BLaER1 (cell line): ENCODE results near the gene HAPLN3.

ENCODE experiments used
- H3K27ac ChIP-seq: shearing (Covaris generic); formaldehyde crosslinking; 2 replicates; pipeline ENCODE4 v1.8.1; 2022
- H3K27me3 ChIP-seq: shearing (Covaris generic); formaldehyde crosslinking; 2 replicates; pipeline ENCODE4 v1.8.1; 2022
- H3K36me3 ChIP-seq: shearing (Covaris generic); formaldehyde crosslinking; 2 replicates; pipeline ENCODE4 v1.8.1; 2022
- H3K4me1 ChIP-seq: shearing (Covaris generic); formaldehyde crosslinking; 2 replicates; pipeline ENCODE4 v1.8.1; 2022
- H3K4me2 ChIP-seq: shearing (Covaris generic); formaldehyde crosslinking; 2 replicates; pipeline ENCODE4 v1.8.1; 2022
- H3K4me3 ChIP-seq: shearing (Covaris generic); formaldehyde crosslinking; 2 replicates; pipeline ENCODE4 v1.8.1; 2022
- H3K9ac ChIP-seq: shearing (Covaris generic); formaldehyde crosslinking; 2 replicates; pipeline ENCODE4 v1.8.1; 2022
- H3K9me3 ChIP-seq: shearing (Covaris generic); formaldehyde crosslinking; 2 replicates; pipeline ENCODE4 v1.8.1; 2022
- H4K20me1 ChIP-seq: shearing (Covaris generic); formaldehyde crosslinking; 2 replicates; pipeline ENCODE4 v1.8.1; 2022
- Cebpa-rat ChIP-seq: shearing (Covaris generic); IDR thresholded peaks from 2 replicates; pipeline ENCODE4 v1.8.1; 2022

The HAPLN3 gene

GRCh38 chr15:88834211-88834812, 61.0 kb downstream of the HAPLN3 start:
- Histone ChIP-seq H3K4me3 (no peak overlapping the region), H3K4me1 (no peaks in the 10 kb centered on the region), H4K20me1 (no peaks in the 10 kb centered on the region), H3K9me3 (no peaks in the 10 kb centered on the region), H3K4me2 (no peak overlapping the region), H3K27ac (no peak overlapping the region), H3K9ac (no peak overlapping the region), H3K36me3 (no peaks in the 10 kb centered on the region), H3K27me3 (no peaks in the 10 kb centered on the region)
- no peak for TF ChIP-seq Cebpa-rat

GRCh38 chr15:88833731-88834100, 61.6 kb downstream of the HAPLN3 start:
- Histone ChIP-seq H3K9ac (no peak overlapping the region), H3K27ac (no peak overlapping the region)

GRCh38 chr15:88832820-88833730, 62.3 kb downstream of the HAPLN3 start:
- H4K20me1 ChIP-seq = no peaks in the 10 kb centered on the region
- H3K4me1 ChIP-seq = no peaks in the 10 kb centered on the region
- no peak overlapping the region for H3K27ac ChIP-seq
- no peak overlapping the region for H3K4me3 ChIP-seq
- H3K4me2 ChIP-seq = no peak overlapping the region
- no peak overlapping the region for H3K9ac ChIP-seq
- TF ChIP-seq Cebpa-rat = no peak
- no peaks in the 10 kb centered on the region for H3K9me3 ChIP-seq
- H3K36me3 ChIP-seq = no peaks in the 10 kb centered on the region
- H3K27me3 ChIP-seq = no peaks in the 10 kb centered on the region

More at GRCh38 chr15:88833731-88834100, 61.6 kb downstream of the HAPLN3 start:
- Histone ChIP-seq H3K9me3 (no peaks in the 10 kb centered on the region), H3K27me3 (no peaks in the 10 kb centered on the region), H3K36me3 (no peaks in the 10 kb centered on the region), H3K4me1 (no peaks in the 10 kb centered on the region), H4K20me1 (no peaks in the 10 kb centered on the region), H3K4me3 (no peak overlapping the region), H3K4me2 (no peak overlapping the region)
- no peak for TF ChIP-seq Cebpa-rat

- TF ChIP-seq Cebpa-rat = no peak
- Histone ChIP-seq H3K27ac (no peak overlapping the region), H3K4me2 (no peak overlapping the region)
These were observed 65.3 kb downstream of the HAPLN3 start for GRCh38 chr15:88830016-88830415.

GRCh38 chr15:88828791-88829190, 66.6 kb downstream of the HAPLN3 start:
- Histone ChIP-seq H3K9me3 (no peaks in the 10 kb centered on the region), H3K27me3 (no peaks in the 10 kb centered on the region), H3K4me3 (no peak overlapping the region), H4K20me1 (no peaks in the 10 kb centered on the region), H3K27ac (no peak overlapping the region), H3K4me1 (no peaks in the 10 kb centered on the region), H3K9ac (no peak overlapping the region), H3K4me2 (no peak overlapping the region), H3K36me3 (no peaks in the 10 kb centered on the region)
- no peak for TF ChIP-seq Cebpa-rat

More at GRCh38 chr15:88830016-88830415, 65.3 kb downstream of the HAPLN3 start:
- H3K9ac ChIP-seq = no peak overlapping the region
- no peak overlapping the region for H3K4me3 ChIP-seq
- H3K9me3 ChIP-seq = no peaks in the 10 kb centered on the region
- no peaks in the 10 kb centered on the region for H4K20me1 ChIP-seq
- no peaks in the 10 kb centered on the region for H3K27me3 ChIP-seq
- no peaks in the 10 kb centered on the region for H3K36me3 ChIP-seq
- H3K4me1 ChIP-seq = no peaks in the 10 kb centered on the region
